ENCODE results near the gene TAF5L. TPM values are rescaled to one million over a fixed set of nuclear protein-coding genes. Genes with fewer than 3 reads are reported as not detected.

Gene TAF5L
- total and polyA plus RNA-seq, 10 of the 15 experiments (the other 5 are each of a cell fraction or from before 2014, with no cell fraction given), result 1.1 to 26.2 (median 19.1) TPM

DNA sequence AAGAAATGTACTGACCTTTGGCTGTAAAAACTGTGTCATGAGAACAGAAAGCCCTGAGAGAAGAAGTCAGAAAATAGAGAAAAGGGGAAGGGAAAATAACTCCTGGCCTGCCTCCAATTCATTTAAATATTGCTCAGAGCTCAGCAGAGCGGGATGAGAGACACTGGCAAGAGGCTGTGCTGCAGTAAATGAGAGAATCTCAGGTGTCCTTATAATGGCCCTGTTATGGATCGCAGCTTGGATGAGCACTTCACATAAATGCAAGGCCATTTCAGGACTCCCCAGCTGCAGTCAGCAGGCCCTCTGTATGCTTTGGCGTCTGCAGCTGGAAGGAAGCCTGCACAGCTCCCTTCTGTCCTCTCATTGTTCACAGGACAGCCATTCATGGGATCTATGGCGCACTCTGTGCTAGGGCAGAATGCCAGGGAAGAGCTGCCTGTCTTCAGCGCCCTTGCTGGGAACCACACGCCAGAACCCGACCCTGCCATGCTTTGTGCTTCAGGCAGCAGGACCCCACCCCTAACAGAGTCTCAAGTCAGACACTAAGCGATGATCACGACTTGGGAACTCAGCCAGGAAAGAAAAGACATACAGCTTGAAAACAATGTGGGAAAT, 46.8 kb downstream of the TAF5L start:
- peak overlapping the region; percentile 29; the same call in 1 of the 2 replicates for H3K9ac ChIP-seq (ENCODE audit: control insufficient read depth, insufficient read depth, low read length)
- no peak overlapping the region for H3K27ac ChIP-seq (ENCODE audit: control insufficient read depth, insufficient read depth)
- H3K4me2 ChIP-seq (ENCODE audit: control insufficient read depth, insufficient read depth), result peak overlapping the region; percentile 82
- 60% methylated on average over 9 of the region's 9 CpGs for WGBS (ENCODE audit: insufficient coverage, insufficient replicate concordance, low lambda C conversion rate, missing lambda C conversion rate)
- ChIA-PET SMC1A (ENCODE audit: uncharacterized antibody, unreplicated experiment) (interaction anchor here (0.7 to 2.1 kb wide), 8 partner anchors 15 to 98 kb away, joined by 3 to 5 read pairs (median 4); no protein-coding TSS in a partner anchor), RAD21 (ENCODE audit: unreplicated experiment) (interaction anchor here (0.9 to 2.4 kb wide), 5 partner anchors 21 to 732 kb away, joined by 3 to 20 read pairs (median 3); partner anchors contain the start of gene ABCB10), POLR2A (interaction anchor here (0.6 to 1.5 kb wide), 4 partner anchors 9 to 53 kb away, joined by 3 to 4 read pairs (median 4); partner anchors contain the start of gene ABCB10), CTCF (interaction anchor here (0.8 to 2.5 kb wide), 5 partner anchors 9 to 51 kb away, joined by 3 to 8 read pairs (median 4); partner anchors contain the start of gene ABCB10)
- DNase-seq (ENCODE audit: low read depth, low spot score) (peak; percentile 41), ATAC-seq (peak; percentile 93), FAIRE-seq (peak; percentile 92)
- H3K4me1 ChIP-seq (ENCODE audit: control insufficient read depth, insufficient read depth, low read length), result peaks cover 9% of the 10 kb centered on the region
- no peaks in the 10 kb centered on the region for H4K20me1 ChIP-seq (ENCODE audit: control insufficient read depth, insufficient read depth)
- H2AFZ ChIP-seq (ENCODE audit: control insufficient read depth, low read depth, low read length), result peak overlapping the region; percentile 64
- H3K27me3 ChIP-seq (replicated peaks in 1 of 2; ENCODE audit: control insufficient read depth in 2 of 2, insufficient read depth in 2 of 2, low read length in 1 of 2), result no peaks in the 10 kb centered on the region; a peak in 1 of 4 replicates
- no peaks in the 10 kb centered on the region for H3K79me2 ChIP-seq (ENCODE audit: control insufficient read depth, insufficient read depth, low read length)
- TF ChIP-seq IKZF1 (conservative IDR thresholded peaks at IDR 0.05) (0 out of 2 replicates have a peak, but pooled peaks have one; percentile 18), POU2F2 (IDR thresholded peaks at IDR 0.05; ENCODE audit: borderline replicate concordance, low read depth, low read length) (peak; percentile 32; the same call in 1 of the 3 replicates), YY1 (IDR thresholded peaks at IDR 0.05; ENCODE audit: low read depth, low read length) (no peak), SPI1 (IDR thresholded peaks at IDR 0.05; ENCODE audit: borderline replicate concordance, insufficient read depth, low read depth, low read length) (peak; percentile 84), KLF5 (IDR thresholded peaks at IDR 0.05; ENCODE audit: partially characterized antibody) (no peak), ZNF207 (IDR thresholded peaks at IDR 0.05; ENCODE audit: borderline replicate concordance) (no peak)
- TF ChIP-seq, protein P1, sequence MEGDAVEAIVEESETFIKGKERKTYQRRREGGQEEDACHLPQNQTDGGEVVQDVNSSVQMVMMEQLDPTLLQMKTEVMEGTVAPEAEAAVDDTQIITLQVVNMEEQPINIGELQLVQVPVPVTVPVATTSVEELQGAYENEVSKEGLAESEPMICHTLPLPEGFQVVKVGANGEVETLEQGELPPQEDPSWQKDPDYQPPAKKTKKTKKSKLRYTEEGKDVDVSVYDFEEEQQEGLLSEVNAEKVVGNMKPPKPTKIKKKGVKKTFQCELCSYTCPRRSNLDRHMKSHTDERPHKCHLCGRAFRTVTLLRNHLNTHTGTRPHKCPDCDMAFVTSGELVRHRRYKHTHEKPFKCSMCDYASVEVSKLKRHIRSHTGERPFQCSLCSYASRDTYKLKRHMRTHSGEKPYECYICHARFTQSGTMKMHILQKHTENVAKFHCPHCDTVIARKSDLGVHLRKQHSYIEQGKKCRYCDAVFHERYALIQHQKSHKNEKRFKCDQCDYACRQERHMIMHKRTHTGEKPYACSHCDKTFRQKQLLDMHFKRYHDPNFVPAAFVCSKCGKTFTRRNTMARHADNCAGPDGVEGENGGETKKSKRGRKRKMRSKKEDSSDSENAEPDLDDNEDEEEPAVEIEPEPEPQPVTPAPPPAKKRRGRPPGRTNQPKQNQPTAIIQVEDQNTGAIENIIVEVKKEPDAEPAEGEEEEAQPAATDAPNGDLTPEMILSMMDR (IDR thresholded peaks at IDR 0.05 in 2 of 3, conservative IDR thresholded peaks at IDR 0.05 in 1 of 3; ENCODE audit: control insufficient read depth in 2 of 3, extremely low read depth in 1 of 3, insufficient read depth in 1 of 3, low read depth in 3 of 3, low read length in 3 of 3), result no peak
- TF ChIP-seq, protein P2, sequence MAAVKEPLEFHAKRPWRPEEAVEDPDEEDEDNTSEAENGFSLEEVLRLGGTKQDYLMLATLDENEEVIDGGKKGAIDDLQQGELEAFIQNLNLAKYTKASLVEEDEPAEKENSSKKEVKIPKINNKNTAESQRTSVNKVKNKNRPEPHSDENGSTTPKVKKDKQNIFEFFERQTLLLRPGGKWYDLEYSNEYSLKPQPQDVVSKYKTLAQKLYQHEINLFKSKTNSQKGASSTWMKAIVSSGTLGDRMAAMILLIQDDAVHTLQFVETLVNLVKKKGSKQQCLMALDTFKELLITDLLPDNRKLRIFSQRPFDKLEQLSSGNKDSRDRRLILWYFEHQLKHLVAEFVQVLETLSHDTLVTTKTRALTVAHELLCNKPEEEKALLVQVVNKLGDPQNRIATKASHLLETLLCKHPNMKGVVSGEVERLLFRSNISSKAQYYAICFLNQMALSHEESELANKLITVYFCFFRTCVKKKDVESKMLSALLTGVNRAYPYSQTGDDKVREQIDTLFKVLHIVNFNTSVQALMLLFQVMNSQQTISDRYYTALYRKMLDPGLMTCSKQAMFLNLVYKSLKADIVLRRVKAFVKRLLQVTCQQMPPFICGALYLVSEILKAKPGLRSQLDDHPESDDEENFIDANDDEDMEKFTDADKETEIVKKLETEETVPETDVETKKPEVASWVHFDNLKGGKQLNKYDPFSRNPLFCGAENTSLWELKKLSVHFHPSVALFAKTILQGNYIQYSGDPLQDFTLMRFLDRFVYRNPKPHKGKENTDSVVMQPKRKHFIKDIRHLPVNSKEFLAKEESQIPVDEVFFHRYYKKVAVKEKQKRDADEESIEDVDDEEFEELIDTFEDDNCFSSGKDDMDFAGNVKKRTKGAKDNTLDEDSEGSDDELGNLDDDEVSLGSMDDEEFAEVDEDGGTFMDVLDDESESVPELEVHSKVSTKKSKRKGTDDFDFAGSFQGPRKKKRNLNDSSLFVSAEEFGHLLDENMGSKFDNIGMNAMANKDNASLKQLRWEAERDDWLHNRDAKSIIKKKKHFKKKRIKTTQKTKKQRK (IDR thresholded peaks at IDR 0.05; ENCODE audit: low read depth, low read length), result no peak
- peak overlapping the region; percentile 35; the same call in 1 of the 2 replicates for H3K4me3 ChIP-seq
- H3K36me3 ChIP-seq (ENCODE audit: control insufficient read depth in 2 of 2, insufficient read depth in 2 of 2, low read length in 1 of 2), result no peaks in the 10 kb centered on the region
- in situ Hi-C loops (cut with MboI), result no loop called here
- intact Hi-C loops (cut with micrococcal nuclease; ENCODE audit: unreplicated experiment), result no loop called here
- no peaks in the 10 kb centered on the region for H3K9me3 ChIP-seq (replicated peaks; ENCODE audit: control insufficient read depth, insufficient read depth, low read length)
- no TSS peak for BruUV-seq (replicated peaks)

Measured in GM12878 (cell line).